Caco-2 (cell line): Measurements from ENCODE around the gene AS3MT. TPM values are rescaled to one million over a fixed set of nuclear protein-coding genes. Genes with fewer than 3 reads are reported as not detected.

ENCODE experiments used
- BruUV-seq: library from RNA; stranded (reverse); fragments of 400-500 nt; replicated peaks from 2 replicates; lab custom pipeline; 2021; lab: Mats Ljungman, UMichigan
- CTCF ChIA-PET: fragments of 300-600 bp; sonication (Branson Sonifier 250); formaldehyde crosslinking; loops from one replicate; lab custom pipeline; 2022; ENCODE audit warnings: antibody characterized with exemption; lab: Charles Lee
- POLR2A ChIA-PET: fragments of 300-600 bp; sonication (Branson Sonifier 250); formaldehyde crosslinking; loops from one replicate; lab custom pipeline; 2022; ENCODE audit warnings: antibody characterized with exemption; lab: Charles Lee
- DNase-seq, 2 experiments: peaks; one replicate each; pipeline versions ENCODE4 v3.0.0 to v3.0.0-alpha.2; 2020 to 2022
- H3K27me3 ChIP-seq: replicated peaks from 2 replicates; pipeline ENCODE4 v1.6.0; 2011; ENCODE audit warnings: low read length; ENCODE audit not compliant: control insufficient read depth, insufficient read depth
- H3K36me3 ChIP-seq: 2 replicates; pipeline ENCODE4 v1.5.1; 2011; ENCODE audit warnings: low read length; ENCODE audit not compliant: control insufficient read depth, insufficient read depth
- H3K4me1 ChIP-seq: fragments of 250-450 bp; sonication (Bioruptor Pico); 2 replicates; pipeline ENCODE4 v1.5.1; 2020; ENCODE audit warnings: mild to moderate bottlenecking
- H3K4me3 ChIP-seq: 2 replicates; pipeline ENCODE4 v1.5.1; 2011; ENCODE audit warnings: low read depth, mild to moderate bottlenecking, control low read depth, low read length
- H3K9me3 ChIP-seq: fragments of 250-450 bp; sonication (Bioruptor Pico); 2 replicates; pipeline ENCODE4 v1.5.1; 2020; ENCODE audit warnings: mild to moderate bottlenecking, moderate library complexity
- H3K27ac Mint-ChIP-seq: one replicate; pipeline ENCODE4 v1.8.0; 2022; ENCODE audit warnings: mixed read lengths; ENCODE audit not compliant: unreplicated experiment
- H3K27me3 Mint-ChIP-seq: one replicate; pipeline ENCODE4 v1.8.0; 2022; ENCODE audit warnings: mixed read lengths; ENCODE audit not compliant: insufficient read depth, unreplicated experiment
- H3K36me3 Mint-ChIP-seq: one replicate; pipeline ENCODE4 v1.8.0; 2022; ENCODE audit warnings: mild to moderate bottlenecking, mixed read lengths; ENCODE audit not compliant: insufficient read depth, unreplicated experiment
- H3K4me1 Mint-ChIP-seq: one replicate; pipeline ENCODE4 v1.8.0; 2022; ENCODE audit warnings: low read depth, mixed read lengths; ENCODE audit not compliant: unreplicated experiment
- H3K4me3 Mint-ChIP-seq: one replicate; pipeline ENCODE4 v1.8.0; 2022; ENCODE audit warnings: mild to moderate bottlenecking, moderate library complexity, mixed read lengths; ENCODE audit not compliant: unreplicated experiment
- H3K9me3 Mint-ChIP-seq: one replicate; pipeline ENCODE4 v1.8.0; 2022; ENCODE audit warnings: mixed read lengths; ENCODE audit not compliant: unreplicated experiment
- CTCF ChIP-seq, 2 experiments: fragments of 200-600 bp in 1 of 2; IDR thresholded peaks; 1 replicate in 1 of 2; 2 replicates in 1 of 2; pipeline versions ENCODE4 v1.5.1 to v1.8.0; 2011 to 2022; ENCODE audit warnings: antibody characterized with exemption in 1 of 2, control low read depth in 1 of 2, inconsistent platforms in 1 of 2, low read depth in 1 of 2, low read length in 1 of 2, mild to moderate bottlenecking in 1 of 2, moderate library complexity in 1 of 2; ENCODE audit not compliant: insufficient read depth in 1 of 2, severe bottlenecking in 1 of 2, unreplicated experiment in 1 of 2
- intact Hi-C: fragments of 100-400 bp; cut with micrococcal nuclease; formaldehyde crosslinking; loops from one replicate; pipeline ENCODE4 v1.10.0; 2022; ENCODE audit not compliant: unreplicated experiment
- total RNA-seq: library from RNA; stranded (reverse); gene quantifications from 2 replicates; pipeline ENCODE4 v1.2.3, GENCODE V29; 2022

AS3MT gene
- total RNA-seq, 1 experiment from 2014 or later, result 6.4 TPM

- intact Hi-C loops, result no loop called here
- Histone ChIP-seq H3K4me1 (peaks cover 9% of the 10 kb centered on the region; the same call in 1 of the 2 replicates), H3K27me3 (no peaks in the 10 kb centered on the region), H3K36me3 (no peaks in the 10 kb centered on the region), H3K9me3 (no peaks in the 10 kb centered on the region), H3K4me3 (no peak overlapping the region)
- TF ChIP-seq CTCF (IDR thresholded peaks at IDR 0.05; ENCODE audit: insufficient read depth in 1 of 2, low read depth in 1 of 2, low read length in 1 of 2, severe bottlenecking in 1 of 2, unreplicated experiment in 1 of 2), result no peak
- no TSS peak for BruUV-seq
- H3K36me3 Mint-ChIP-seq, result no peaks in the 10 kb centered on the region
- no peaks in the 10 kb centered on the region for H3K27me3 Mint-ChIP-seq
- ChIA-PET CTCF (no interaction called here), POLR2A (interaction anchor here (0.6 kb wide), 1 partner anchor 47 kb away, joined by 3 read pairs; no protein-coding TSS in a partner anchor)
- no peak for DNase-seq
- H3K4me3 Mint-ChIP-seq, result no peak overlapping the region
- H3K4me1 Mint-ChIP-seq, result peaks cover 17% of the 10 kb centered on the region
- H3K9me3 Mint-ChIP-seq, result no peaks in the 10 kb centered on the region
- no peak overlapping the region for H3K27ac Mint-ChIP-seq
Observed at GRCh38 chr10:102948786-102949185, 79.5 kb downstream of the AS3MT start.

- TF ChIP-seq CTCF (IDR thresholded peaks at IDR 0.05; ENCODE audit: insufficient read depth in 1 of 2, low read depth in 1 of 2, low read length in 1 of 2, severe bottlenecking in 1 of 2, unreplicated experiment in 1 of 2), result no peak
- H3K27me3 ChIP-seq, result no peaks in the 10 kb centered on the region
- Mint-ChIP-seq H3K27ac (no peak overlapping the region), H3K4me3 (no peak overlapping the region), H3K27me3 (no peaks in the 10 kb centered on the region), H3K4me1 (peaks cover 11% of the 10 kb centered on the region), H3K9me3 (peaks cover 7% of the 10 kb centered on the region), H3K36me3 (no peaks in the 10 kb centered on the region)
- intact Hi-C loops, result no loop called here
- H3K4me1 ChIP-seq, result peaks cover 9% of the 10 kb centered on the region; the same call in 1 of the 2 replicates
- no peak overlapping the region for H3K4me3 ChIP-seq
- H3K9me3 ChIP-seq, result no peaks in the 10 kb centered on the region
- H3K36me3 ChIP-seq, result no peaks in the 10 kb centered on the region
- BruUV-seq, result no TSS peak
- ChIA-PET POLR2A (no interaction called here), CTCF (no interaction called here)
- no peak for DNase-seq
Observed at GRCh38 chr10:102949916-102950315, 80.6 kb downstream of the AS3MT start.

GRCh38 chr10:102951316-102951715, 82.0 kb downstream of the AS3MT start:
- H3K27ac Mint-ChIP-seq, result no peak overlapping the region
- Histone ChIP-seq H3K4me1 (no peaks in the 10 kb centered on the region), H3K27me3 (no peaks in the 10 kb centered on the region), H3K36me3 (no peaks in the 10 kb centered on the region), H3K9me3 (no peaks in the 10 kb centered on the region), H3K4me3 (no peak overlapping the region)
- POLR2A ChIA-PET, result no interaction called here
- no peaks in the 10 kb centered on the region for H3K27me3 Mint-ChIP-seq
- H3K4me1 Mint-ChIP-seq, result peaks cover under 1% of the 10 kb centered on the region
- DNase-seq, result no peak
- BruUV-seq, result no TSS peak
- H3K36me3 Mint-ChIP-seq, result no peaks in the 10 kb centered on the region
- H3K4me3 Mint-ChIP-seq, result no peak overlapping the region
- CTCF ChIA-PET, result no interaction called here
- intact Hi-C loops, result no loop called here
- TF ChIP-seq CTCF (IDR thresholded peaks at IDR 0.05; ENCODE audit: insufficient read depth in 1 of 2, low read depth in 1 of 2, low read length in 1 of 2, severe bottlenecking in 1 of 2, unreplicated experiment in 1 of 2), result no peak
- H3K9me3 Mint-ChIP-seq, result peaks cover 9% of the 10 kb centered on the region

Other genes with a start within 250 kb of the AS3MT start
- 40.9 and 44.4 TPM in 2 replicates for gene TRIM8, start 225.0 kb upstream of the AS3MT start, total RNA-seq
- gene ARL3, start 155.1 kb upstream of the AS3MT start, total RNA-seq, result 7.8 and 8.0 TPM in 2 replicates
- gene SFXN2, start 154.8 kb upstream of the AS3MT start, total RNA-seq, result 34.8 and 40.0 TPM in 2 replicates
- 26.3 and 28.2 TPM in 2 replicates for gene WBP1L, start 125.5 kb upstream of the AS3MT start, total RNA-seq
- not detected in 2 replicates for gene CYP17A1, start 32.1 kb upstream of the AS3MT start, total RNA-seq
- gene BORCS7, start 15.2 kb upstream of the AS3MT start, total RNA-seq, result 12.3 and 12.6 TPM in 2 replicates
- 14.1 and 16.1 TPM in 2 replicates for gene CNNM2, start 48.8 kb downstream of the AS3MT start, total RNA-seq